ENCODE measurements around the gene KREMEN1. TPM values are rescaled to one million over a fixed set of nuclear protein-coding genes. Genes with fewer than 3 reads are reported as not detected.
A peak's percentile ranks its signal among the peaks of the same experiment; 100 is the strongest.

The KREMEN1 gene
- total and polyA plus RNA-seq, 9 of the 15 experiments (the other 6 are each of a cell fraction or from before 2014, with no cell fraction given) = 0.69 to 11.5 (median 4.3) TPM

DNA sequence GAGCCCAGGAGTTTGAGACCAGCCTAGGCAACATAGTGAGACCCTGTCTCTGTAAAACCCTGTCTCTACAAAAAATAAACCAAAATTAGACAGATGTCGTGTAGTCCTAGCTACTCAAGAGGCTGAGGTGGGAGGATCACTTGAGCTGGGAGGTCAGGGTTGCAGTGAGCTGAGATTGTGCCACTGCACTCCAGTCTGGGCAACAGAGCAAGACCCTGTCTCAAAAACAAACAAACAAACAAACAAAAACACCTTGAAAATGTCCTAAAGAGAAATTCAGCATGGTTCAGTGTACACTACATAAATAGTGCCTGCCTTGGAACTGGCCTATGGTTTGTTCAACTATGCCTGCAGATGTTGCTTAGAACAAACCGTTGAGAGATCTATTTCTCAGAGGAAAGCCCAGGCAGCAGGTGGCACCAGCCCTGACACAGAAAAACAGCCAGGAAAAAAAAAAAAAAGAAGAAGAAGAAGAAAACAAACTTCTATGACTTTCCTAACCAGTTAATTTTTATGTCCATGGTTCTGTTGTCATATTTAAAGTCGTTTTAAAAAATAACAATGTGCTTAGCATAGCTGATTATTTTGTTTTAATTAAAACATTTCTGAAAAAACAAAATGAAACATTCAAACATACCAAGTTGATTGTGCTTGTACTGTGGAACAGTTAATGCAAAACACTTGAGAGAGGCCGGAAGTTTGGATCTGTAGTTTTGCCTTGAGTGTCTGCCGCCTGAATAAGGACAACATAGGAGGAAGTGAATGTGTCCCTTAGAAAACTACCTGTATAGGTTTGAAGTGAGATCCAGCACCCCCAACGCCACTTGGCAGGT, 5.4 kb downstream of the KREMEN1 start:
- Histone ChIP-seq H4K20me1 (replicated peaks; ENCODE audit: control insufficient read depth, insufficient read depth, low read length) (no peaks in the 10 kb centered on the region), H3K9me3 (replicated peaks; ENCODE audit: control insufficient read depth, insufficient read depth, low read depth, low read length) (no peaks in the 10 kb centered on the region), H3K27me3 (ENCODE audit: control insufficient read depth in 2 of 2, insufficient read depth in 2 of 2, low read length in 2 of 2) (no peaks in the 10 kb centered on the region), H3K79me2 (ENCODE audit: control insufficient read depth, insufficient read depth, low read length) (no peaks in the 10 kb centered on the region), H3K4me2 (ENCODE audit: insufficient read depth, low read length) (peak overlapping the region; percentile 66), H3K9me1 (ENCODE audit: control insufficient read depth, insufficient read depth, low read length) (no peaks in the 10 kb centered on the region), H3K4me3 (no peak overlapping the region), H3K36me3 (ENCODE audit: control insufficient read depth, insufficient read depth, low read length) (no peaks in the 10 kb centered on the region), H3K9ac (ENCODE audit: insufficient read depth in 1 of 2, low read depth in 2 of 2, low read length in 2 of 2) (peak overlapping the region in 1 of 2 experiments; percentile 38; a peak in 2 of 4 replicates), H3K27ac (ENCODE audit: extremely low read depth, low read depth, low read length) (peak overlapping the region; percentile 76), H3K4me1 (replicated peaks in 1 of 2; ENCODE audit: control insufficient read depth in 2 of 2, insufficient read depth in 2 of 2, low read length in 2 of 2) (peaks cover 16 to 22% of the 10 kb centered on the region in 2 experiments), H2AFZ (ENCODE audit: low read depth, low read length) (peak overlapping the region; percentile 86)
- BruUV-seq (replicated peaks) = no TSS peak
- 50% methylated on average over 6 of the region's 6 CpGs for WGBS (ENCODE audit: insufficient coverage, low coverage, missing lambda C conversion rate)
- TF ChIP-seq, protein P1, sequence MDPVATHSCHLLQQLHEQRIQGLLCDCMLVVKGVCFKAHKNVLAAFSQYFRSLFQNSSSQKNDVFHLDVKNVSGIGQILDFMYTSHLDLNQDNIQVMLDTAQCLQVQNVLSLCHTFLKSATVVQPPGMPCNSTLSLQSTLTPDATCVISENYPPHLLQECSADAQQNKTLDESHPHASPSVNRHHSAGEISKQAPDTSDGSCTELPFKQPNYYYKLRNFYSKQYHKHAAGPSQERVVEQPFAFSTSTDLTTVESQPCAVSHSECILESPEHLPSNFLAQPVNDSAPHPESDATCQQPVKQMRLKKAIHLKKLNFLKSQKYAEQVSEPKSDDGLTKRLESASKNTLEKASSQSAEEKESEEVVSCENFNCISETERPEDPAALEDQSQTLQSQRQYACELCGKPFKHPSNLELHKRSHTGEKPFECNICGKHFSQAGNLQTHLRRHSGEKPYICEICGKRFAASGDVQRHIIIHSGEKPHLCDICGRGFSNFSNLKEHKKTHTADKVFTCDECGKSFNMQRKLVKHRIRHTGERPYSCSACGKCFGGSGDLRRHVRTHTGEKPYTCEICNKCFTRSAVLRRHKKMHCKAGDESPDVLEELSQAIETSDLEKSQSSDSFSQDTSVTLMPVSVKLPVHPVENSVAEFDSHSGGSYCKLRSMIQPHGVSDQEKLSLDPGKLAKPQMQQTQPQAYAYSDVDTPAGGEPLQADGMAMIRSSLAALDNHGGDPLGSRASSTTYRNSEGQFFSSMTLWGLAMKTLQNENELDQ (CRISPR knock-in tag; IDR thresholded peaks at IDR 0.05; ENCODE audit: borderline replicate concordance) = no peak
- TF ChIP-seq PHB (CRISPR knock-in tag; IDR thresholded peaks at IDR 0.05) (no peak), ZNF24 (IDR thresholded peaks at IDR 0.05) (no peak), GABPA (tag; conservative IDR thresholded peaks at IDR 0.05; ENCODE audit: low read depth) (peak; percentile 22; the same call in 1 of the 2 replicates), ZNF431 (CRISPR knock-in tag; IDR thresholded peaks at IDR 0.05) (no peak), ZNF384 (IDR thresholded peaks at IDR 0.05; ENCODE audit: low read depth, low read length) (peak; percentile 22; the same call in 1 of the 2 replicates), NFE2 (IDR thresholded peaks at IDR 0.05; ENCODE audit: low read depth) (no peak)
- TF ChIP-seq, protein P2, sequence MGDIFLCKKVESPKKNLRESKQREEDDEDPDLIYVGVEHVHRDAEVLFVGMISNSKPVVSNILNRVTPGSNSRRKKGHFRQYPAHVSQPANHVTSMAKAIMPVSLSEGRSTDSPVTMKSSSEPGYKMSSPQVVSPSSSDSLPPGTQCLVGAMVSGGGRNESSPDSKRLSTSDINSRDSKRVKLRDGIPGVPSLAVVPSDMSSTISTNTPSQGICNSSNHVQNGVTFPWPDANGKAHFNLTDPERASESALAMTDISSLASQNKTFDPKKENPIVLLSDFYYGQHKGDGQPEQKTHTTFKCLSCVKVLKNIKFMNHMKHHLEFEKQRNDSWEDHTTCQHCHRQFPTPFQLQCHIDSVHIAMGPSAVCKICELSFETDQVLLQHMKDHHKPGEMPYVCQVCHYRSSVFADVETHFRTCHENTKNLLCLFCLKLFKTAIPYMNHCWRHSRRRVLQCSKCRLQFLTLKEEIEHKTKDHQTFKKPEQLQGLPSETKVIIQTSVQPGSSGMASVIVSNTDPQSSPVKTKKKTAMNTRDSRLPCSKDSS (IDR thresholded peaks at IDR 0.05; ENCODE audit: low read depth, partially characterized antibody) = no peak
- TF ChIP-seq, protein P3, sequence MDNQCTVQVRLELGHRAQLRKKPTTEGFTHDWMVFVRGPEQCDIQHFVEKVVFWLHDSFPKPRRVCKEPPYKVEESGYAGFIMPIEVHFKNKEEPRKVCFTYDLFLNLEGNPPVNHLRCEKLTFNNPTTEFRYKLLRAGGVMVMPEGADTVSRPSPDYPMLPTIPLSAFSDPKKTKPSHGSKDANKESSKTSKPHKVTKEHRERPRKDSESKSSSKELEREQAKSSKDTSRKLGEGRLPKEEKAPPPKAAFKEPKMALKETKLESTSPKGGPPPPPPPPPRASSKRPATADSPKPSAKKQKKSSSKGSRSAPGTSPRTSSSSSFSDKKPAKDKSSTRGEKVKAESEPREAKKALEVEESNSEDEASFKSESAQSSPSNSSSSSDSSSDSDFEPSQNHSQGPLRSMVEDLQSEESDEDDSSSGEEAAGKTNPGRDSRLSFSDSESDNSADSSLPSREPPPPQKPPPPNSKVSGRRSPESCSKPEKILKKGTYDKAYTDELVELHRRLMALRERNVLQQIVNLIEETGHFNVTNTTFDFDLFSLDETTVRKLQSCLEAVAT (IDR thresholded peaks at IDR 0.05) = no peak
- FAIRE-seq = no peak
- CTCF ChIA-PET (ENCODE audit: low intra/inter-chr PET ratio) = interaction anchor here (0.6 kb wide), 1 partner anchor 17 kb away, joined by 3 read pairs; the partner anchor contains the start of gene C22orf31
- no peak for DNase-seq (ENCODE audit: extremely low read depth in 1 of 4, low spot score in 3 of 4)
- in situ Hi-C loops (cut with MboI) = no loop called here
- no peak; the same call in 2 of the 3 replicates for ATAC-seq
- intact Hi-C loops (cut with micrococcal nuclease) = no loop called here
- POLR2A ChIA-PET = interaction anchor here (0.6 to 1.7 kb wide), 3 partner anchors 10 to 266 kb away, joined by 3 to 5 read pairs (median 5); no protein-coding TSS in a partner anchor
